ENCODE data around the gene DGKI.

DNA sequence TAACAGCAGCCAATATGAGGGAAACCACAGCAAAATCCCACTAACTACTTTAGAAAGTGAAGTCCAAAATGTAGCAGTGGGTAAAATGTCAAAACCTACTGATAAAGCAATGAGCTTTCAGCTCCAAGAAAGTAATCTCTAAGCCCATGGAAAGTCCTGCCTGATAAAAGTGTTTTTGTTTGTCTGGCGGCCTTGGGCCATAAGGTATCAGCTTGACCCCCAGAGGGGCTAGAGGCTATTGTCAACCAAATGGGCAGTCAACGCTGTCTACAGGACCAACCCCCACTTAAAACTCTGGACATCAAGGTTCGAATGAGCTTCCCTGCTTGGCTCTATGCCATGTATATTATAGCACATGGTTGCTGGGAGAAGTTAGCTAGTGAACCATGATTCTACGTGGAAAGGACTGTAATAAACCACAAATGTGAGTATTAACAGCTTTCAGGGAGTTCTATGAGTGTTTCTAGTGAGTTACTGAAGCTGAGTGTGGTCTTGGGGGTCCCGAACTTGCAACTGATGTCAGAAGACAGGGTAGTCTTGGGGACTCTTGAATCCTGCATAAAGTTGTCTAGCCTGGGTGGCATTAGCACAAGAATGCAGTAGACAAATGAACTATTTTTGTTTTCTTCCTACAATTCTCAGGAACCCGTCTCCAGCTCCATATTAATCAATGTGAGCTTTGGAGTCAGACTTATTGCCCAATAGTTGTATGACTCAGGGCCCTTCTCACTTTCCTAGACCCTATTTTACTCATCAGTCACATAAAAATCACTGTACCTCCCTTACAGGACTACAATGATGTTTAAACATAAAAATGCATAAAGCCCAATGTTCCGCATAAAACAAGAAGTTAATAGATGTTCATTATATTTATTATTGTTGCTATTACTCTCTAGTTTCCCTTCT is 164.9 kb downstream of the DGKI start:
- TF ChIP-seq CTCF (IDR thresholded peaks at IDR 0.05) (no peak), POLR2A (IDR thresholded peaks at IDR 0.05) (no peak)
